CD8-positive, alpha-beta memory T cell (primary cell): ENCODE results near the gene PDZRN4. TPM values are rescaled to one million over a fixed set of nuclear protein-coding genes. Genes with fewer than 3 reads are reported as not detected.
"Not testable (repeated sequence)": the region's sequence is repeated elsewhere in the genome, so short reads cannot be mapped to it uniquely, and the experiment has no call there.

Experiments
- CTCF ChIA-PET: fragments of 350-600 bp; sonication (Branson Sonifier 250); formaldehyde crosslinking; loops from one replicate; lab custom pipeline; 2021; ENCODE audit warnings: antibody characterized with exemption; lab: Charles Lee
- POLR2A ChIA-PET: fragments of 350-600 bp; sonication (Branson Sonifier 250); formaldehyde crosslinking; loops from one replicate; lab custom pipeline; 2021; ENCODE audit warnings: antibody characterized with exemption; lab: Charles Lee
- DNase-seq, 5 donors: peaks; one replicate each; pipeline versions ENCODE4 v3.0.0 to v3.0.0-alpha.2; 2020 to 2022; ENCODE audit warnings: mixed read lengths in 1 of 5
- H3K27ac ChIP-seq: one replicate; pipeline ENCODE4 v1.7.0; 2013; ENCODE audit warnings: low read depth, mild to moderate bottlenecking, low read length, moderate library complexity
- H3K27me3 ChIP-seq: 2 replicates; pipeline ENCODE4 v1.7.0; 2013; ENCODE audit warnings: low read length, mild to moderate bottlenecking; ENCODE audit not compliant: insufficient read depth, poor library complexity, severe bottlenecking
- H3K36me3 ChIP-seq: 2 replicates; pipeline ENCODE4 v1.7.0; 2013; ENCODE audit warnings: mild to moderate bottlenecking, low read length, moderate library complexity; ENCODE audit not compliant: insufficient read depth
- H3K4me1 ChIP-seq: 2 replicates; pipeline ENCODE4 v1.7.0; 2013; ENCODE audit warnings: mild to moderate bottlenecking, low read length, moderate library complexity; ENCODE audit not compliant: insufficient read depth
- H3K4me3 ChIP-seq: 2 replicates; pipeline ENCODE4 v1.7.0; 2013; ENCODE audit warnings: mild to moderate bottlenecking, low read length
- H3K9me3 ChIP-seq: 2 replicates; pipeline ENCODE4 v1.7.0; 2013; ENCODE audit warnings: mild to moderate bottlenecking, low read length
- H3K27ac Mint-ChIP-seq, 8 donors: one replicate each; pipeline ENCODE4 v1.8.0; 2020 to 2021; ENCODE audit warnings: mixed read lengths in 8 of 8, mild to moderate bottlenecking in 6 of 8, inconsistent platforms in 3 of 8, moderate library complexity in 3 of 8
- H3K27me3 Mint-ChIP-seq, 2 donors: one replicate each; pipeline ENCODE4 v1.8.0; 2020 to 2021; ENCODE audit warnings: mixed read lengths in 2 of 2, mild to moderate bottlenecking in 1 of 2, moderate library complexity in 1 of 2
- H3K36me3 Mint-ChIP-seq, 3 donors: one replicate each; pipeline ENCODE4 v1.8.0; 2020 to 2021; ENCODE audit warnings: mixed read lengths in 3 of 3, inconsistent platforms in 1 of 3, mild to moderate bottlenecking in 1 of 3
- H3K4me1 Mint-ChIP-seq, 3 donors: one replicate each; pipeline ENCODE4 v1.8.0; 2020 to 2021; ENCODE audit warnings: mixed read lengths in 3 of 3, inconsistent platforms in 1 of 3, mild to moderate bottlenecking in 1 of 3
- H3K4me3 Mint-ChIP-seq, 7 donors: one replicate each; pipeline ENCODE4 v1.8.0; 2020 to 2021; ENCODE audit warnings: mixed read lengths in 7 of 7, mild to moderate bottlenecking in 6 of 7, moderate library complexity in 4 of 7, inconsistent platforms in 2 of 7
- H3K9me3 Mint-ChIP-seq, 5 donors: one replicate each; pipeline ENCODE4 v1.8.0; 2020 to 2022; ENCODE audit warnings: mixed read lengths in 5 of 5, mild to moderate bottlenecking in 3 of 5, moderate library complexity in 2 of 5, inconsistent platforms in 1 of 5
- polyA plus RNA-seq: library from polyadenylated mRNA; unstranded; fragments of 300-500 nt; fragmentation: Illumina TruSeq; gene quantifications from one replicate; pipeline ENCODE4 v1.2.3, GENCODE V29; 2021
- total RNA-seq, 2 experiments: library from RNA; stranded (reverse); gene quantifications; one replicate each; pipeline ENCODE4 v1.2.3, GENCODE V29; 2021

Gene PDZRN4
- total and polyA plus RNA-seq, 3 experiments from 2014 or later, result not detected

DNA sequence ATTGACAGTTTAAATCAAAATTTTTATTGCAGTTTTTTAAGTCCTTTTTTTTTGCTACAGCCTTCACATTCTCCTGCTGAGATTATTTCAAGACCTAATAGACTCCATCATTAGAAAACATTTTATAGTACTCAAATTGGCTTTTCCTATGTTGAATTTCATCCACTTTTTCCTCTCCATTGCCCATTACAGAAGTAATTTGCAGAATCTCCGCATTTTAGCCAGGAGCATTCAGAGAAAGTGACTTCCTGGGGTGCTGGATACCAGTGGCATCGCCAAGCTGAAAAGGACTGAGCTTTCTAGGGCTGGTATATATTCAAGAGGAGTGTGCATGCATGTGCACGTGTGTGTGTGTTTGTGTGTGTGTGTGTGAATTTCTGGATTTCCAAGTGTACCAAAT is 340.8 kb downstream of the PDZRN4 start:
- H3K9me3 Mint-ChIP-seq, result no peaks in the 10 kb centered on the region
- no peak overlapping the region for H3K4me3 Mint-ChIP-seq
- no peaks in the 10 kb centered on the region for H3K36me3 ChIP-seq
- H3K27ac ChIP-seq, result no peak overlapping the region
- no peaks in the 10 kb centered on the region for H3K27me3 Mint-ChIP-seq
- H3K27me3 ChIP-seq, result no peaks in the 10 kb centered on the region
- no peak overlapping the region for H3K27ac Mint-ChIP-seq
- no peaks in the 10 kb centered on the region for H3K4me1 ChIP-seq
- ChIA-PET POLR2A (no interaction called here), CTCF (no interaction called here)
- no peak for DNase-seq
- no peaks in the 10 kb centered on the region for H3K9me3 ChIP-seq
- H3K36me3 Mint-ChIP-seq, result no peaks in the 10 kb centered on the region
- no peaks in the 10 kb centered on the region for H3K4me1 Mint-ChIP-seq
- H3K4me3 ChIP-seq, result no peak overlapping the region

DNA sequence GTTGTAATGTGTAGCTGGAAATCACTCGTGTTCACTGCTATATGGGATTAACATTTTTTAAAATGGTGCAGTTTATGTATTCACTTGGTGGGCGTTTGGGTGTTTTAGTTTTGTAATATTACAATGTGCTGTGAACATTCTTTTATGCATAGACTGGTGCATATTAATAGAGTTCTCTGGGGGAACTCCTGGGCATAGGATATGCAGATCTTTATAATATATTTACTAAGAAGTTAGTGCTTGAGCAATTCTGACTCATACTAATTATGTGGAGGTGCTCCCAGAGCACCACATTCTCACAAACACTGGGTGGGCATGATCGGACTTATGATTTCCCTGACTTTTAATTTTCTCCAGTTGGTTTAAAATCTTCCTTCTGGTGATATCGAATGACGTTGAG is 342.3 kb downstream of the PDZRN4 start:
- Mint-ChIP-seq H3K4me1 (no peaks in the 10 kb centered on the region), H3K27me3 (peaks cover 0 to 3% of the 10 kb centered on the region in 2 donors)

DNA sequence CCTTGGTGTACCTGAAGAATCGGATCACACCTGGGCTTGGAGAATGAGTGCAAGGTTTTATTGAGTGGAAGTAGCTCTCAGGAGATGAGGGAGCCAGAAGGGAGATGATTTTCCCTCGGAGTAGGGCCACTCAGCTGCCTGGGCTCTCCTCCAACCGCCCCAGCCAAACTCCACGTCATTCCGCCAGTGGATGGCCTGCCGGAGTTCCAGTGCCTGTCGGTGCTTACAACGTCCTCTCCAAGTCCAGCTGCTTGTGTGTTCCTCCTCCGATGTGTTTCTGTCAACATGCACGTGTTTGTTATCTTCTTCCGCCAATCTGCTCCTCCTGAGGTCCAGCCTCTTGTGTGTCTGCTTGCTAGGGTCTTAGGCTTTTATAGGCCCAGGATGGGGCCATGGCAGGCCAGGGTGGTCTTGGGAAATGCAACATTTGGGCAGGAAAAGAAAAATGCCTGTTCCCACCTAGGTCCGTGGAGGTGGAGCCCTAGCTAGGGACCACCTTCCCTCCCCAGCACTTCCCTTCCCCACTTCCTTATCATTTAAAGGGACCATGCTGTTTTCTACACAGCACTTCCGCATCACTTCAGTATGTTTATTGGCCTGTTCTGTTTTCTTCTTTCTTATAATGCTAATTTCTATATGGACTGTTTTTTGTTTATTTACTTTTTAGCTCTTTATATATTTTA is 343.2 kb downstream of the PDZRN4 start:
- H3K36me3 Mint-ChIP-seq, result no peaks in the 10 kb centered on the region
- H3K27ac Mint-ChIP-seq, result no peak overlapping the region
- Histone ChIP-seq H3K27ac (no peak overlapping the region), H3K9me3 (no peaks in the 10 kb centered on the region), H3K36me3 (no peaks in the 10 kb centered on the region), H3K4me3 (no peak overlapping the region), H3K27me3 (no peaks in the 10 kb centered on the region), H3K4me1 (no peaks in the 10 kb centered on the region)
- POLR2A ChIA-PET, result no interaction called here
- CTCF ChIA-PET, result no interaction called here
- peaks cover 0 to 11% of the 10 kb centered on the region in 2 donors for H3K27me3 Mint-ChIP-seq
- H3K9me3 Mint-ChIP-seq, result no peaks in the 10 kb centered on the region
- H3K4me1 Mint-ChIP-seq, result no peaks in the 10 kb centered on the region
- no peak overlapping the region for H3K4me3 Mint-ChIP-seq
- no peak for DNase-seq

More for the DNA sequence above, 342.3 kb downstream of the PDZRN4 start:
- Histone ChIP-seq H3K36me3 (no peaks in the 10 kb centered on the region), H3K27ac (no peak overlapping the region), H3K9me3 (no peaks in the 10 kb centered on the region), H3K4me1 (no peaks in the 10 kb centered on the region), H3K27me3 (no peaks in the 10 kb centered on the region), H3K4me3 (no peak overlapping the region)
- H3K36me3 Mint-ChIP-seq, result no peaks in the 10 kb centered on the region
- CTCF ChIA-PET, result no interaction called here
- POLR2A ChIA-PET, result no interaction called here
- H3K27ac Mint-ChIP-seq, result no peak overlapping the region
- no peak overlapping the region for H3K4me3 Mint-ChIP-seq
- no peak for DNase-seq
- no peaks in the 10 kb centered on the region for H3K9me3 Mint-ChIP-seq

DNA sequence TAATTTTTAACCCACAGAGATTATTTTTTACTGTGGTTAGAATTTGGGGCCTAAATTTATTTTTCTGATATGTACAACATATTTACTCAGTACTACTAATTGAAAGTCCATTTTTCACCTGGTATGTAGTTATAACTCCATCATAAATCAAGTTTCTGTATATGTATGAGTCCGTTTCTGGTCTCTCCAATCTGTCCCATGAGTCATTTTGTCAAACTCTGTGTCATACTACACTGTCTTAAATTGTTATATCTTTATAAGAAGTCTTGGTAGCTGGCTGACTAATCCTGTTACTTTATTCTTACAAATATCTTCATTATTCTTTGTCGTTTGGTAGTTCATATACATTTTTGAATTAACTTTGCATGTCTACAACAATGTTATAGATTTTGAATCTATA is 344.0 kb downstream of the PDZRN4 start:
- no peak overlapping the region for H3K27ac ChIP-seq
- DNase-seq, result no peak
- H3K9me3 ChIP-seq, result no peaks in the 10 kb centered on the region
- H3K4me3 ChIP-seq, result no peak overlapping the region
- no peaks in the 10 kb centered on the region for H3K4me1 Mint-ChIP-seq
- H3K9me3 Mint-ChIP-seq, result no peaks in the 10 kb centered on the region
- H3K4me3 Mint-ChIP-seq, result no peak overlapping the region
- ChIA-PET CTCF (no interaction called here), POLR2A (no interaction called here)
- H3K4me1 ChIP-seq, result no peaks in the 10 kb centered on the region
- H3K27me3 ChIP-seq, result no peaks in the 10 kb centered on the region
- no peaks in the 10 kb centered on the region for H3K36me3 ChIP-seq
- H3K27me3 Mint-ChIP-seq, result peaks cover 2 to 12% of the 10 kb centered on the region in 2 donors
- no peaks in the 10 kb centered on the region for H3K36me3 Mint-ChIP-seq
- H3K27ac Mint-ChIP-seq, result no peak overlapping the region

DNA sequence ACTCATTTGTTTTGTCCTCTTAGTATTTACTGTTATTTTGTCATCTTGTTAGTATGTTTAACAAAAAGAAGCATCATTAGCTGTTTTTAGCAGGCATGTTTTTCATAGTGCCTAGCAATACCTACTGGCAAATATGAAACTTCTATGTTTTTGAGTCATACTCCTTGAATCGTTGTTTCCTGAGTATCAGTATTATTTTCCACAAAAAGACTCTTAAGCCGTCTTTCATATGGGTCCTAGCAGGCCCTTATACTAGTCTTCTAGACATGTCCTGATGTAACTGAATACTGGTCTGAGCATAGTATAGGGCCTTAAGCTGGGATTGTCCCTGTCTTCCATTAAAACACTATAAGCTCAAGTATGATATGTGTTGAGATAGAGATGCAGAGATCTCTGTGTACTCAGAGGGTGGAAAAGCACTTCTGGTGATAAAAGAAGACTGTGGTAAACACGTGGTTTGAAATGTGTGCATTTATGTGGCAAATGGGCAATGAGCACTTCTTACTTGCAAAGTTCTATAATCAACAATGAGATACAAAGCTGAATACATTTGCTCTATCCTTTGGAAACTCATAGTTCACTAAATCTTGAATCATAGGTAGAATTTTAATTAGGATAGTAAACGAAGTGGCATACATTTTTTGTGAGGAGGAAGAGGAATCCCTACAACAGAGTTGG is 348.8 kb downstream of the PDZRN4 start:
- Mint-ChIP-seq H3K27me3 (peaks cover 4 to 15% of the 10 kb centered on the region in 2 donors), H3K4me3 (no peak overlapping the region), H3K27ac (no peak overlapping the region), H3K36me3 (no peaks in the 10 kb centered on the region), H3K4me1 (no peaks in the 10 kb centered on the region), H3K9me3 (no peaks in the 10 kb centered on the region)
- Histone ChIP-seq H3K27me3 (no peaks in the 10 kb centered on the region), H3K27ac (no peak overlapping the region), H3K36me3 (no peaks in the 10 kb centered on the region), H3K4me1 (no peaks in the 10 kb centered on the region), H3K4me3 (no peak overlapping the region), H3K9me3 (no peaks in the 10 kb centered on the region)
- DNase-seq, result no peak
- POLR2A ChIA-PET, result no interaction called here
- CTCF ChIA-PET, result no interaction called here

DNA sequence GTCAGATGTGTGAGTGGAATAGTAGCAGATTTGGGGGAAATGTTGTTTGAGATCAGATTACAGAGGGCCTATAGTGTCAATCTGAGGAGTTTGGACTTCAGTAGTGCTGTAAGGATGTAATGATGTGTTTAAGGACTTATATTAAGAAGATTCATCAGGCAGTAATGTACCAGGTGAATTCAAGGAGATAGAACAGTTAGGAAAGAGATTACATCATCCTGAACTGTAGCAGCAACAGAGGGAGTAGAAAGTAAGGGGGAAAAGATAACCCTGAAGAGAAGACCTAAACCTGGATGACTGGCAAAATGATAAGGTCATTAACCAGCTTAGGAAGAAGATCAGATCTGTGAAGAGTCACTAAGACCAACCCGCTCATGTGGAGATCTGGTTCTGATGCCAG is 349.4 kb downstream of the PDZRN4 start:
- Mint-ChIP-seq H3K27me3 (peaks cover 4 to 15% of the 10 kb centered on the region in 2 donors), H3K9me3 (no peaks in the 10 kb centered on the region), H3K27ac (no peak overlapping the region), H3K4me1 (no peaks in the 10 kb centered on the region), H3K4me3 (no peak overlapping the region), H3K36me3 (no peaks in the 10 kb centered on the region)
- Histone ChIP-seq H3K4me3 (no peak overlapping the region), H3K27me3 (no peaks in the 10 kb centered on the region), H3K4me1 (no peaks in the 10 kb centered on the region), H3K27ac (no peak overlapping the region), H3K36me3 (no peaks in the 10 kb centered on the region), H3K9me3 (no peaks in the 10 kb centered on the region)
- CTCF ChIA-PET, result no interaction called here
- DNase-seq, result no peak
- POLR2A ChIA-PET, result no interaction called here

DNA sequence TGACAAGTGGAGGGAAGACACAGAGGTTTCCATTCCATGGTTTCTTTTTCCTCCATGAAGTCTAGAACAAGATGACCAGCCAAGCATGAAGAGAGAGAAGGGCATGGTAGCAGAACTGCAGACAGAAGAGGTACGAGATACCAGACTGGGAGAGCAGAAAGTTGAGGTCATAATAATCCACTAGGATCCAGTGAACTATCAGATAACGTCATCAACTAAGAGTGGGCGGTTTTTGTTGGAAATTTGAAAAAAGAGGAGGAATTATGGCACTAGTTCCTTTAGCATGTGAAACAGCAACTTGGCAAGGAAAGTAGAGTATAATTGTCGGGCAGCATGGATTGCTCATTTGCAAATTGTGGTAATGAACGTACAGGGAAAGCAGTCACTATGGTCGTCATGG is 357.6 kb downstream of the PDZRN4 start:
- Histone ChIP-seq H3K27me3 (no peaks in the 10 kb centered on the region), H3K4me3 (no peak overlapping the region), H3K9me3 (no peaks in the 10 kb centered on the region), H3K36me3 (no peaks in the 10 kb centered on the region), H3K27ac (no peak overlapping the region), H3K4me1 (no peaks in the 10 kb centered on the region)
- H3K4me3 Mint-ChIP-seq, result no peak overlapping the region
- no peaks in the 10 kb centered on the region for H3K36me3 Mint-ChIP-seq
- peaks cover 4 to 16% of the 10 kb centered on the region in 2 donors for H3K27me3 Mint-ChIP-seq
- ChIA-PET CTCF (no interaction called here), POLR2A (no interaction called here)
- H3K27ac Mint-ChIP-seq, result no peak overlapping the region
- no peak for DNase-seq
- H3K9me3 Mint-ChIP-seq, result no peaks in the 10 kb centered on the region
- H3K4me1 Mint-ChIP-seq, result no peaks in the 10 kb centered on the region

DNA sequence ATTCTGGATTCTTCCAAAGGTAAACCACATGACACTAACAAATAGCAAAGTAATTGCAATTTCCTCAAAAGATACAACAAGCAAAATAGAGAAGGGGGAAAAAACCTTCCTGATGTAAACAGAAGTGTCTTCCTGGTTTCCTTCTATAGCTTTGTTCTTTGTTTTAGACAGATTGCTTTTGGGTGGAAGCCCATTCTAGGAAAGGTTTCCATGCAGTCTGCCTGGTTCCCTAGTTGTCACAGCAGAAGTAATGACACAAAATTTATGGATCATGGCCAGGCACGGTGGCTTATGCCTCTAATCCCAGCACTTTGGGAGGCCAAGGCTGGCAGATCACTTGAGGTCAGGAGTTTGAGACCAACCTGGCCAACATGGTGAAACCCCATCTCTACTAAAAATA is 359.0 kb downstream of the PDZRN4 start:
- H3K36me3 Mint-ChIP-seq, DNase-seq, H3K4me3 ChIP-seq, POLR2A ChIA-PET, H3K27ac ChIP-seq, H3K27me3 ChIP-seq, H3K9me3 Mint-ChIP-seq, CTCF ChIA-PET, H3K4me1 ChIP-seq, H3K36me3 ChIP-seq, H3K4me1 Mint-ChIP-seq, H3K27ac Mint-ChIP-seq, H3K4me3 Mint-ChIP-seq, H3K9me3 ChIP-seq: not testable (repeated sequence)
- peaks cover 2 to 17% of the 10 kb centered on the region in 2 donors for H3K27me3 Mint-ChIP-seq
